Neural progenitor cell (in vitro differentiated cells): ENCODE results near the gene CCPG1. TPM values are rescaled to one million over a fixed set of nuclear protein-coding genes. Genes with fewer than 3 reads are reported as not detected.
"Not testable (repeated sequence)": the region's sequence is repeated elsewhere in the genome, so short reads cannot be mapped to it uniquely, and the experiment has no call there.

Experiments
- DNase-seq: peaks from one replicate; pipeline ENCODE4 v3.0.0-alpha.2; 2016; ENCODE audit warnings: low spot score
- H2AFZ ChIP-seq: fragments of 200-600 bp; sonication (generic); replicated peaks from 2 replicates; pipeline ENCODE4 v1.6.1; 2016; ENCODE audit warnings: antibody characterized with exemption
- H3F3A ChIP-seq: fragments of 200-600 bp; sonication (generic); 2 replicates; pipeline ENCODE4 v1.6.1; 2016; ENCODE audit warnings: antibody characterized with exemption, low read depth
- H3K27ac ChIP-seq: fragments of 200-600 bp; sonication (generic); 2 replicates; pipeline ENCODE4 v1.5.1; 2016; ENCODE audit warnings: mild to moderate bottlenecking
- H3K27me3 ChIP-seq: fragments of 200-600 bp; sonication (generic); 2 replicates; pipeline ENCODE4 v1.6.1; 2016; ENCODE audit warnings: mild to moderate bottlenecking, moderate library complexity
- H3K36me3 ChIP-seq: fragments of 200-600 bp; sonication (generic); 2 replicates; pipeline ENCODE4 v1.5.1; 2016
- H3K4me1 ChIP-seq: fragments of 200-600 bp; sonication (generic); 2 replicates; pipeline ENCODE4 v1.6.1; 2016; ENCODE audit warnings: mixed run types
- H3K4me2 ChIP-seq: fragments of 200-600 bp; sonication (generic); 2 replicates; pipeline ENCODE4 v1.6.1; 2016
- H3K4me3 ChIP-seq: fragments of 200-600 bp; sonication (generic); 2 replicates; pipeline ENCODE4 v1.5.1; 2016
- H3K79me2 ChIP-seq: fragments of 200-600 bp; sonication (generic); 2 replicates; pipeline ENCODE4 v1.6.1; 2016; ENCODE audit warnings: low read depth
- H3K9ac ChIP-seq: fragments of 200-600 bp; sonication (generic); 2 replicates; pipeline ENCODE4 v1.6.1; 2016
- H3K9me3 ChIP-seq: fragments of 200-600 bp; sonication (generic); 2 replicates; pipeline ENCODE4 v1.5.1; 2016; ENCODE audit warnings: low read depth
- H4K20me1 ChIP-seq: fragments of 200-600 bp; sonication (generic); 2 replicates; pipeline ENCODE4 v1.6.1; 2016; ENCODE audit warnings: low read depth
- H3K27ac Mint-ChIP-seq: 3 replicates; pipeline ENCODE4 v1.8.0; 2021; ENCODE audit warnings: mixed read lengths
- H3K27me3 Mint-ChIP-seq: 2 replicates; pipeline ENCODE4 v1.8.0; 2022; ENCODE audit warnings: low read depth, mild to moderate bottlenecking, inconsistent platforms, moderate library complexity, mixed read lengths; ENCODE audit not compliant: insufficient read depth
- H3K36me3 Mint-ChIP-seq: 3 replicates; pipeline ENCODE4 v1.8.0; 2021; ENCODE audit warnings: mixed read lengths
- H3K4me1 Mint-ChIP-seq: 3 replicates; pipeline ENCODE4 v1.8.0; 2021; ENCODE audit warnings: mixed read lengths
- H3K4me3 Mint-ChIP-seq: 3 replicates; pipeline ENCODE4 v1.8.0; 2021; ENCODE audit warnings: mild to moderate bottlenecking, moderate library complexity, mixed read lengths
- H3K9me3 Mint-ChIP-seq: 3 replicates; pipeline ENCODE4 v1.8.0; 2020; ENCODE audit warnings: mixed read lengths
- CTCF ChIP-seq: fragments of 200-600 bp; sonication (generic); IDR thresholded peaks from 2 replicates; pipeline ENCODE4 v1.5.1; 2017; ENCODE audit warnings: antibody characterized with exemption, mild to moderate bottlenecking
- EZH2 ChIP-seq: fragments of 200-600 bp; sonication (generic); IDR thresholded peaks from 2 replicates; pipeline ENCODE4 v1.6.1; 2017; ENCODE audit warnings: antibody characterized with exemption, mild to moderate bottlenecking, moderate library complexity
- EZH2phosphoT487 ChIP-seq: fragments of 200-600 bp; sonication (generic); IDR thresholded peaks from 2 replicates; pipeline ENCODE4 v1.6.1; 2017; ENCODE audit warnings: antibody characterized with exemption
- total RNA-seq: library from RNA; depleted of rRNA; stranded (reverse); fragments of >200 nt; gene quantifications from 2 replicates; pipeline ENCODE4 v1.2.3, GENCODE V29; 2015; ENCODE audit warnings: low replicate concordance

Gene CCPG1
- total RNA-seq, 1 donor from 2014 or later = 28.0 TPM

GRCh38 chr15:55434989-55435825 lies 27.0 kb upstream of the CCPG1 start:
- H3K4me1 ChIP-seq = no peaks in the 10 kb centered on the region
- H3K4me3 Mint-ChIP-seq = no peak overlapping the region
- H3K79me2 ChIP-seq = no peaks in the 10 kb centered on the region
- H3K27me3 Mint-ChIP-seq = peaks cover 2% of the 10 kb centered on the region
- no peak overlapping the region for H3K27ac Mint-ChIP-seq
- peak; percentile 64 for DNase-seq
- no peaks in the 10 kb centered on the region for H3K9me3 Mint-ChIP-seq
- H2AFZ ChIP-seq = no peak overlapping the region
- H3K9ac ChIP-seq = no peak overlapping the region
- H3K4me2 ChIP-seq = no peak overlapping the region
- peaks cover 3% of the 10 kb centered on the region for H3K4me1 Mint-ChIP-seq
- H3K4me3 ChIP-seq = no peak overlapping the region
- no peaks in the 10 kb centered on the region for H4K20me1 ChIP-seq
- H3K36me3 ChIP-seq = no peaks in the 10 kb centered on the region
- peaks cover 5% of the 10 kb centered on the region for H3F3A ChIP-seq
- H3K9me3 ChIP-seq = no peaks in the 10 kb centered on the region
- TF ChIP-seq EZH2 (no peak), CTCF (peak; percentile 69)
- no peak overlapping the region for H3K27ac ChIP-seq
- no peaks in the 10 kb centered on the region for H3K36me3 Mint-ChIP-seq
- no peaks in the 10 kb centered on the region for H3K27me3 ChIP-seq

GRCh38 chr15:55422089-55422488 lies 13.9 kb upstream of the CCPG1 start:
- Histone ChIP-seq H3K4me2 (no peak overlapping the region), H3K4me1 (no peaks in the 10 kb centered on the region), H3K9me3 (no peaks in the 10 kb centered on the region), H3K4me3 (no peak overlapping the region), H3K27ac (no peak overlapping the region), H3F3A (no peaks in the 10 kb centered on the region), H2AFZ (no peak overlapping the region), H3K79me2 (no peaks in the 10 kb centered on the region), H4K20me1 (no peaks in the 10 kb centered on the region), H3K36me3 (no peaks in the 10 kb centered on the region), H3K27me3 (no peaks in the 10 kb centered on the region), H3K9ac (no peak overlapping the region)
- Mint-ChIP-seq H3K27ac (no peak overlapping the region), H3K27me3 (peaks cover 2% of the 10 kb centered on the region), H3K36me3 (peaks cover 3% of the 10 kb centered on the region), H3K9me3 (no peaks in the 10 kb centered on the region), H3K4me1 (no peaks in the 10 kb centered on the region), H3K4me3 (no peak overlapping the region)
- DNase-seq = no peak
- TF ChIP-seq CTCF (no peak), EZH2 (no peak), EZH2phosphoT487 (no peak)

- TF ChIP-seq CTCF (no peak), EZH2 (no peak), EZH2phosphoT487 (no peak)
These were observed 12.2 kb upstream of the CCPG1 start for GRCh38 chr15:55420171-55420866.

GRCh38 chr15:55417678-55418077 lies 9.5 kb upstream of the CCPG1 start:
- H3K9ac ChIP-seq, H3K36me3 ChIP-seq, H3K27ac Mint-ChIP-seq: not testable (repeated sequence)

More at GRCh38 chr15:55420171-55420866, 12.2 kb upstream of the CCPG1 start:
- no peaks in the 10 kb centered on the region for H3K79me2 ChIP-seq
- H3K27ac ChIP-seq = no peak overlapping the region
- peaks cover 2% of the 10 kb centered on the region for H3K9me3 Mint-ChIP-seq
- no peak overlapping the region for H3K4me2 ChIP-seq
- no peak overlapping the region for H3K9ac ChIP-seq
- H3K36me3 Mint-ChIP-seq = peaks cover 8% of the 10 kb centered on the region
- no peaks in the 10 kb centered on the region for H3F3A ChIP-seq
- no peak overlapping the region for H3K4me3 Mint-ChIP-seq
- H3K27me3 Mint-ChIP-seq = no peaks in the 10 kb centered on the region
- no peaks in the 10 kb centered on the region for H3K4me1 Mint-ChIP-seq
- no peak overlapping the region for H2AFZ ChIP-seq
- H3K27me3 ChIP-seq = no peaks in the 10 kb centered on the region
- no peaks in the 10 kb centered on the region for H3K9me3 ChIP-seq
- DNase-seq = no peak
- no peaks in the 10 kb centered on the region for H4K20me1 ChIP-seq
- H3K36me3 ChIP-seq = no peaks in the 10 kb centered on the region
- H3K4me1 ChIP-seq = no peaks in the 10 kb centered on the region
- H3K27ac Mint-ChIP-seq = no peak overlapping the region
- no peak overlapping the region for H3K4me3 ChIP-seq

GRCh38 chr15:55408976-55409375 lies 817 bp upstream of the CCPG1 start:
- peak overlapping the region; percentile 88 for H3K4me3 ChIP-seq
- not testable (repeated sequence) for H3K36me3 Mint-ChIP-seq, H3K79me2 ChIP-seq, H3K9me3 ChIP-seq, H3K9me3 Mint-ChIP-seq, H3K36me3 ChIP-seq, H3K4me1 Mint-ChIP-seq, H4K20me1 ChIP-seq, H3K27me3 ChIP-seq, H3K4me1 ChIP-seq, DNase-seq, H3K27me3 Mint-ChIP-seq
- peak overlapping the region; percentile 81 for H3K4me2 ChIP-seq
- Mint-ChIP-seq H3K4me3 (peak overlapping the region; percentile 92), H3K27ac (peak overlapping the region; percentile 95)
- peak overlapping the region; percentile 10 for H3K9ac ChIP-seq
- peak overlapping the region; percentile 77 for H2AFZ ChIP-seq
- H3F3A ChIP-seq = peaks cover 23% of the 10 kb centered on the region
- peak overlapping the region; percentile 62 for H3K27ac ChIP-seq

More at GRCh38 chr15:55417678-55418077, 9.5 kb upstream of the CCPG1 start:
- not testable (repeated sequence) for H3K27me3 ChIP-seq, H3K4me1 Mint-ChIP-seq, DNase-seq, H3K4me3 Mint-ChIP-seq, H3F3A ChIP-seq, H3K36me3 Mint-ChIP-seq, H3K9me3 Mint-ChIP-seq, H2AFZ ChIP-seq, H3K4me1 ChIP-seq, H4K20me1 ChIP-seq, H3K9me3 ChIP-seq, H3K27ac ChIP-seq, H3K4me2 ChIP-seq, H3K27me3 Mint-ChIP-seq, H3K79me2 ChIP-seq, H3K4me3 ChIP-seq
